Hematopoietic multipotent progenitor cell treated with erythropoietin and hydrocortisone succinate and interleukin-3 and kit ligand, for 6 days (in vitro differentiated cells): ENCODE data around the gene ING2.
A peak's percentile ranks its signal among the peaks of the same experiment; 100 is the strongest.

Experiments
- DNase-seq: peaks from one replicate; pipeline ENCODE4 v3.0.0-alpha.2; 2015

ING2 gene

GRCh38 chr4:183503497-183504063, 1.3 kb upstream of the ING2 start:
- peak; percentile 70 for DNase-seq

DNA sequence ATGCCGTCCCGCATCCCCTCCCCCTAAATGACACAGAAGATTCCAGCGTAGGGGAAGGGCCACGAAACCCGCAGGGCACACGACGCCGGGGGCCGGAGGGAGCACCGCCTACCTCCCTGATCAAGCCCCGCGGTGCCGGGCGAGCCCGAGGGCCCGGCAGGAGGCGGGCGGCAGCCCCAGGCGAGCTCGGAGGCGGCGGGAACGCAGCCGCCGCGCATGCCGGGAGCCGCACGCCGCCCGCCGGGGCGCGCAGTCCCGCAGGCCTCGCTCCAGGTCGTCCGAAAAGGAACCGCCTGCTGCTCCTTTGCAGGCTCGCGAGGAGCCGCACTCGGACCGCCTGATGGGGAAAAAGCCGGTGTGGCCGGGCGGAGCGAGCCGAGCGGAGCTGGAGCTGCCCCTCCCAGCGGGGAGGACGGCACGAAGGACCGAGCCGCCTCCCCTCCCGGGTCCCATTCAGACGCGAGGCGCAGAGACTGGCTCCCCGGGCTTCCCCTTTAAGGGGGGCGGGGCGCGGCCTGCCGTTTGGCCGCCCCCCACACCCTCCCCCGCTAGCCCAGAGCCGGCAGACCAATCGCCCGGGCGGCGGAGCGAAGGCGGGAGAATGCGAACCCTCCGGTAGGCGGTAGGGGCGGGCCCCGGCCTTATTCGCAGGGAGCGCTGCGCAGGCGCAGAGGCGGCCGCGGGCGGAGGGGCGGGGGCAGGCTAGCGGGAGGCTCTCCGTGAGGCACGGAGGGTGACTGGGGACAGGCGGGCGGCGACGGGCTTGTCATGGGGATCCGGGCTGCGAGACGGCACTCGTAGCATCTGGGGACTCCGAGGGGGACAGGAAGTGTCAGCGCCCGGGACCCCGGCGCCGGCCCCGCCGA, 561 bp upstream of the ING2 start:
- peak; percentile 99 for DNase-seq

DNA sequence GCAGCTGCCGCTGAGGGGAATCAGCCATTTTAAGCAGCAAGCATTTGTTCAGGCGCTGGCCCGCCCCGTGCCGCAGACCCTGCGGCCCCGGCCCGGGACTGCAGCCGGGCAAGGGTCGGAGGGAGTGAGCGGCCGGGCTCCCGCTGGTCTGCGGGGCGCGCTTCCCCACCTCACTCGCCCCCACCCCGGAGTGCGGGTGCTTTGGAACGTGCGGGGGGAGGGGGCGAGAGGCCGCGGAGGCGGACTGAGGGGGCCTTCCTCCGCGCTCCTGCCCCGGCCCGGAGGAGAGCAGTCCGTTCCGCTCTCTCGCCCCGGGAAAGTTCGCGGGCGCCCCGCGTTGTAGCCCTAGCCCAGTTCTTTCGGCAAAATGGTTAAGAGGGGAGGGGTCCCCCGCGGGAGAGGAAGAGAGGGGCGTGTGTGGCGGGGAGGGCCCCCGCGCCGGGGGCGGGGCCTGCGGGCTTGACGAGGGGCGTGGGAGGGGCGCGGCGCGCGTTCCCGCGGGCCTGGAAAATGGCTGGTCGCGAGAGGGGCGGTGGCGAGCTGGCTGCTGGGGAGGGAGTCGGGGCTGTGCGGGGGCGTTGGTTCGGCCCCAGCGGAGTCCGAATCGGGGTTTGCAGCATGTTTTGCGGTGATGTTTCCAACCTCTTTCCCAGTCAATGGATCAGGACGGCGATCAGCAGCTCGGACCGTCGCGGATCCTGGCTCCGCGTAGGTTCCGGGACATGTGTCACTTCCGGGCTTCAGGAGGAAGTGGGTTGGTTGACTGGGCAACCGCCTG, 942 bp downstream of the ING2 start:
- peak; percentile 94 for DNase-seq

- DNase-seq = no peak
Observed at GRCh38 chr4:183506389-183506735, 1.5 kb downstream of the ING2 start.

GRCh38 chr4:183507925-183508696, 3.3 kb downstream of the ING2 start:
- DNase-seq = peak; percentile 90

DNA sequence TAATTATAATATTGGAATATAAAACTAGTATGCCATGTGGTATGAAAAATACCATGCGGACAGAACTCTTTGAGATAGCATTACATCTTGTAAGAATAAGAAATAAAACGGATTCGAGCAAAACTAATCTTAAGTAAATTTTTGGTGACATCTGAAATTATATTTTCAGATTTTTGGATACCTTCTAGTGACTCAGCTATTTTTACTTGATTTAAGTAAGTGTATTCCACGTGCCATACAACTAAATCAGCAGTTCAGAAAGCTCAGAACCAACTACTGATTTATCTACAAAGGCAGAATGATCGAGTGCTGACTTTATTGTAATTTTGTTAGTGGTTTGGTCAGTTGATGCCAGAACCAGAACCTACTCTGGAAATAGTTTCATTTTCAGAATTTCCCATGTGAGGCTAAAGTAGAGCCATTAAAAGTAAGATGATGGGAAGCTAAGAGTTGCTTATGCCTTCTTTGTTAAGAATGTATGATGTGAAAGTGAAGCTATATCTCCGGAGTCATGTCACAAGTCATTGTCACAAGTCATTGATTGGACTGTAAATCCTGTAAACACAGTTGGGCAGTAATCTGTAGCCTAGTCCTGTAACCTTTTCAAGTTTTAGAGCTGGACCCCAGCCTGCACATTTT, 4.0 kb downstream of the ING2 start:
- DNase-seq = no peak

DNA sequence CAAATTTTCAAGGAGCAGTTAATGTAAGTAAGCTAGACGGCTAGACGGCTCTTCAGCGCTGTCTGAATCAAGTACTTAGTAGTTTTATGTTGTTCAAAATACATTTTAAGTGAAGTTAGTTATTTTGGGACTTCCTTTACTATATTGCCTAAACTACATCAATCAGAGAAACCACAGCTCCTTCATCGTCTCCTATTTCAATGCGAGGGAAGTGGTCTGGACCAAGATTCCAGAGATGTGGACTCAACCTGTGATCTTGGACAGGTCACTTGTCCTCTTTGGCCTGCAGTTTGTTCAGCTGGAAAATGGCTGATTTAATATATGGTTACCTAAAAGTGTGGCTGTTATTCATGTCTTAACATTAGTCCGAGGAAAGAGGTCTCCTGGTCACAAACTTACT, 10.6 kb downstream of the ING2 start:
- DNase-seq = no peak

- no peak for DNase-seq
Observed at GRCh38 chr4:183517194-183517593, 12.3 kb downstream of the ING2 start.

- DNase-seq = no peak
Observed at GRCh38 chr4:183517781-183518180, 12.9 kb downstream of the ING2 start.

GRCh38 chr4:183522821-183523220, 18.0 kb downstream of the ING2 start:
- DNase-seq = no peak

DNA sequence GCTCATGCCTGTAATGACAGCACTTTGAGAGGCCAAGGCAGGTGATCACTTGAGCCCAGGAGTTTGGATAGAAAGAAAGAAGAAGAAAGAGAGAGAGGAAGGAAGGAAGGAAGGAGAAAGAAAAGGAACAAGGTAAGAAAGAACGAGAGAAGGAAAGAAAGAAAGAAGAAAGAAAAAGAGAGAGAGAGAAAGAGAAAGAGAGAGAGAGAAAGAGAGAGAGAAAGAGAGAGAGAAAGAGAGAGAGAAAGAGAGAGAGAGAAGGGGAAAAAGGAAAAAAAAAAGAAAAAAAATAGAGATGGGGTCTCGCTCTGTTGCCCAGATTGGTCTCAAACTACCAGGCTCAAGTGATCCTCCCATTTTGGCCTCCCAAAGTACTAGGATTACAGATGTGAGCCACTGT, 22.5 kb downstream of the ING2 start:
- no peak for DNase-seq

DNA sequence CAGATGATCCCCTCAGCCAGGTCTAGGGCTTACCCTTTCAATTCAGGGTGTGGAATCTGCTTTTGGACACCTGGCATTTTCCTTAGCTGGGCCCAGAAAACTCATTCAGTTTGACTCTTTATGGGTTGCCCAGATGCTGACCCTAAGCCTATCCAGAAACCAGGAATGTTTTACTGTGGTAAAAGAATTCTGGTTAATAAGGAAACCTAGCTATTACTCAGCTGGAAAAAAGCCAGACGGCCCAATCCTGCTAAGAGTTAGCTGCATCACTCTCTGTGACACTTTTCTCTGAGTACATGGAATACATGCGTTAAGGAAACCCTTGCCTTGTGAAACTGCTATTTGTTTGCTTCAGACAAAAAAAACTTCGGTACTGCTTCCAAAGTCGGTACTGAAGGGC, 28.0 kb downstream of the ING2 start:
- DNase-seq = no peak

DNA sequence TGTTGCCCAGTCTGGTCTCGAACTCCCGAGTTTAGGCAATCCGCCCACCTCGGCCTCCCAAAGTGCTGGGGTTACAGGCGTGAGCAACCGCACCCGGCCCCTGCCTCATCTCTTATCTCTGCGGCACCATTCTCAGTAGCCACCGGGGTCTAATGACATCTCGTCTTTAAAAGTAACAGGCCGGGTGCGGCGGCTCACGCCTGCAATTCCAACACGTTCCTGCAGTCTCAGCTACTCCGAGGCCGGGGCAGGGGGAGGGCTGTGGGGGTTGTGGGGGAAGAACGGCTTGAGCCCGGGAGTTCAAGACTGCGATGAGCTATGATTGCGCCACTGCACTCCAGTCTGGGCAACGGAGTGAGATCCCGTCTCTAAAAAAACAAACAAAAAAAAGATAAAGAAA, 28.8 kb downstream of the ING2 start:
- DNase-seq = peak; percentile 17

DNA sequence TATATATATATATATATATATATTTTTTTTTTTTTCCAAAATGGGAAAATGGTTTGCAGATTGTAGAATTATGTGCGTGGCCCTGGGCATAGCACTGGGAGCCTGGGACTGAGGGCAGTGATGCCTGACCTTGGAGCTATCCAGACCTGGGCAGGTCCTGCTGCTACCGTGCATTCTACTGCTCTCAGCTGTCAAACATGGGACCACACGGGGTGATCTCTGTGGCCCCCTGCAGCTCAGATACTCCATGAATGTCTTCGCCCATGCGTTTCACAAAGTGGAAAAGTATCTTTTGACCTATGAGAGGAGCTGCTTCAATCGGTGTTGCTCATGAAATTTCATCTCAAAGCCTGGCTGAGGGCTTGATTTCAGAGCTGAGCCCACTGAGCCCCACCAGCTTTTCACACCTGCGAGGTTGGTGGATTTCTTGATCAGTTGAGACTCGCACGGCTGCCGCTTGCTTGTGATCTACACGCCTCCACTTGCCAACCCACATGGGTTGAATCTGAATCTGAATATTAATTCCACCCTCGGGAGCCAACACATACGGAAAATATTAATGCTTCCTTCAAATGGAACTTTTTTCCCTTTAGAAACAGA, 35.7 kb downstream of the ING2 start:
- no peak for DNase-seq

GRCh38 chr4:183541010-183541751, 36.3 kb downstream of the ING2 start:
- no peak for DNase-seq

DNA sequence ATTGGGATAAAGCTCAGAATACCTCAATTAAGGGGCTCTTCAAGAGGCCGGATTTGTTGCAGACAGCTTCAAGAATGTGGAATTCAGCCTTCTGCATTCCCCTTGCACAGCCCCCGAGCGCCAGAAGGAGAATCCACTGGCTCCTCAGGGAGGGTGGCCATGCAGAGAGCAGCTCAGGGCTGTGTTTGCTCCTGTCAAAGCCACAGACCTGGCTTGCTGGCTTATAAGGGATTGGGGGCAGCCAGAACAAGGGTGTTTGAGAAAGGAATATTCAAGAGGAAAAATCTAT, 36.8 kb downstream of the ING2 start:
- no peak for DNase-seq

DNA sequence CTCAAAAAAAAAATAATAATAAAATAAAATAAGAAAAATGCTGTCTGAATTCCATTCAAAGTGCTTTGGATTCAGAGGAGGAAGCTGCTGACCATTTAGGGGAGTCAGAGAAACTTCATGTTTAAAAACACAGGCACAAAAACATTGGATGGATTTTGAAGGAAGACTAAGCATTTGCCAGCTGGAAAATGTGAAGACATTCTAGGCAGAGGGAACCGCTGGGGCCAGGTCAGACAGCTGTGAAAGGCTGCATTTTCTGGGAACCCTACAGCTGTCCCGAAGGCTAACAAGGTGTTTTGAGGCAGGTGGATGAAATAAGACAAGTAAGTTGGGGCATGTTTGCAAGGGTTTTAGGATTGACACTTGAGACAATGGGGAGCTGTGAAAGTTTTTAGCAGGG, 38.6 kb downstream of the ING2 start:
- no peak for DNase-seq

DNA sequence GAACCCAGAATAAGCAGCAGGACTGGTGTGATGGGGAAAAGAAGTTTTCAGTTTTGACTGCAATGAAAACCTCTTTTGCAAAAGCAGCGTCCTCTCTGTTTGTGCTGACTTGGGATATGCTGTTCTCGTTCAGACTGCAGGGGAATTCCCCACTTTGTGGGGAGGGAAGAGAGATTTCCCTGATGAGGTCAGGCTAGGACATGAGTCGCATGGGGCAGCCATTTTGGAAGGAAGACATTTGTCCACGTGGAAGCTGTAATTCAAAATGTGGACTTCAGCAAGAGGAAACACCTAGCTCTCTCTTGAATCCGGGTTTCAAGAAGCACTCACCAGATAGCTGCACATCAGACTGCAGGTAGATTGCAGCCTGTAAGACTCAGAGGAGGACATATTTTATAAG, 39.3 kb downstream of the ING2 start:
- DNase-seq = no peak

DNA sequence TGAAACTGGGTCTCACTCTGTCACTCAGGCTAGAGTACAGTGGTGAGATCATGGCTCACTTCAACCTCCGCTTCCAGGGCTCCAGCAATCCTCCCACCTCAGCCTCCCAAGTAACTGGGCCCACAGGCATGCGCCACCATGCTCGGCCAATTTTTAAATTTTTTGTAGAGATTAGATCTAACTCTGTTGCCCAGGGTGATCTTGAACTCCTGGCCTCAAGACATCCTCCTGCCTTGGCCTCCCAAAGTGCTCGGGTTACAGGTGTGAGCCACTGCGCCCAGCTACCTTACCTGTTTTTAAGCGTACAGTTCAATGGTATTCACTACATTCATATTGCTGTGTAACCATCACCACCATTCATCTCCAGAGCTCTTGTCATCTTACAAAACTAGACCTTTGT, 41.5 kb downstream of the ING2 start:
- no peak for DNase-seq

- DNase-seq = no peak
Observed at GRCh38 chr4:183548306-183548705, 43.4 kb downstream of the ING2 start.

DNA sequence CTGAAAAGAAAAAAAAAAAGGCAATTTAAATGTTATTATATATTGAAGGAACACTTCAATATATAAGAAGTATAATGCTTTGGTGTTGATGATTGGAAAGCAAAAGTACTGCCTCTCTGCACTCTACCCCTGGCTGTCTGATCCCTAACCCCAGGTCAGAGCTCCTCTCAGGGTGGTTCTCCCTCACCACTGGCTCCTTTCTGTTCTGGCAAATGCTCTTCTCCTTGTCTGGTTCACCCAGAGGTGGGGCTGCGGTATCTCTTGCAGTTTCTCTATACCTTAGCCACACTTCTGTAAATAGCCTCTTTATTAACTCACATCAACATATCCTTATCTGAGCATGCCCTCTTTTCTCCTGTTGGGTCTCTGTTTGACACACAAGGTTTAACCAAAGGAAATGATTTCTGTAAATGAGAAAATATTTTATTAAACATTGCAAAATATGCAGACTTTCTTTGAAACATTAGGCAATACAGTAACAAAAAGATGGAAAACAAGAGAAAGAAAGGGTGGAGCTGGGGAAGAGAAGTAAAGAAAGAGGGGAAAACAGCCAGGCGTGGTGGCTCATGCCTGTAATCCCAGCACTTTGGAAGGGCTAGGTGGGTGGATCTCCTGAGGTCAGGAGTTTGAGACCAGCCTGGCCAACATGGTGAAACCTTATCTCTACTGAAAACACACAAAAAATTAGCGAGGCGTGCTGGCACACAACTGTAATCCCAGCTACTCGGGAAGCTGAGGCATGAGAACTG, 45.7 kb downstream of the ING2 start:
- DNase-seq = no peak
